HG02623 (cell line): Measurements from ENCODE around the gene TICAM1.
"Not testable (repeated sequence)": the region's sequence is repeated elsewhere in the genome, so short reads cannot be mapped to it uniquely, and the experiment has no call there.

Experiments
- ATAC-seq: cut with Tn5 transposase; IDR thresholded peaks from one replicate; pipeline ENCODE4 v1.9.1; 2021; ENCODE audit warnings: moderate library complexity; ENCODE audit not compliant: unreplicated experiment

Gene TICAM1

DNA sequence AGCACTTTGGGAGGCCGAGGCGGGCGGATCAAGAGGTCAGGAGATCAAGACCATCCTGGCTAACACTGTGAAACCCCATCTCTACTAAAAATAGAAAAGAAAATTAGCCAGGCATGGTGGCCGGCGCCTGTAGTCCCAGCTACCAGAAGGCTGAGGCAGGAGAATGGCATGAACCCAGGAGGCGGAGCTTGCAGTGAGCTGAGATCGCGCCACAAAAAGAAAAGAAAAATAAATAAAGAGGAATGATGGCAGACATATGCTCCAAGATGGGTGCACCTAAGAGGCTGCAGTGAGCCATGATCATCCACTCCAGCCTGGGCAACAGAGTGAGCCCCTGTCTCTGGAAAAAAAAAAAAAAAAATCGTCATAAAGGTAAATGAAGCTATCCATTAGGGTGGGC is 14.5 kb upstream of the TICAM1 start:
- not testable (repeated sequence) for ATAC-seq

DNA sequence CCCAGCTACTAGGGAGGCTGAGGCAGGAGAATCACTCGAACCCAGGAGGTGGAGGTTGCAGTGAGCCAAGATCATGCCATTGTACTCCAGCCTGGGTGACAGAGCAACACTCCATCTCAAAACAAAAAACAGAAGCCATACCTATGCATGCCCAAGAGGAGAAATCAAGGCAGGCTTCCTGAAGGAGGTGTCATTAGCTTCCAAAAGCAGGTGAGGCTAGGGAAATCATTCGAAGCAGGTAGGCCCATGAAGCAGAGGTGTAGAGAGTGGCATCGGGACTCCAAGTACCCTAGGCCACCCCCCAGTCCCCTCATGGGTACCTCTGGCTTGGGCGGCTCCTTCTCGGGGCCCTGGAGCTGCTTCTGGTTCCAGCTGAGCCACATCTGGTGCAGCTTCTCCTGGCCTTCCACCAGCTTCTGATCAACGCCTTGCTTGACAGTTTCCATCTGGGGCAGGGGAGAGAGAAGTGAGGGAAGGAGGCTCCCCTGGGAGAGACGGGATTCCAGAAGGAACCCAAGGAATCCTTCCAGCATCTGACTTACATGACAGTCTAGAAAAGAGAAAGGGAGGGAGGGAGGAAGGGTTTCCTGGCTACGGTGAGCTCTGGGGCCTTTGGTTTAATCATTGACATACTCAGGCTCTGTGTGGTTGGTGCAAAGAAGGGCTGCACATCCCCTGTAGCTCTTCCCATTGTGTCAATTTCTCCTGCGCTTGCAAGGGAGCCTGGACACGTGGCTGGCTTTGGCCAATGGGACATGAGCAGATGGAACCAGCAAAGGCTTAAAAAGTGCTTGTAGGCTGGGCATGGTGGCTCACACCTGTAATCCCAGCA is 13.1 kb upstream of the TICAM1 start:
- ATAC-seq: no peak

DNA sequence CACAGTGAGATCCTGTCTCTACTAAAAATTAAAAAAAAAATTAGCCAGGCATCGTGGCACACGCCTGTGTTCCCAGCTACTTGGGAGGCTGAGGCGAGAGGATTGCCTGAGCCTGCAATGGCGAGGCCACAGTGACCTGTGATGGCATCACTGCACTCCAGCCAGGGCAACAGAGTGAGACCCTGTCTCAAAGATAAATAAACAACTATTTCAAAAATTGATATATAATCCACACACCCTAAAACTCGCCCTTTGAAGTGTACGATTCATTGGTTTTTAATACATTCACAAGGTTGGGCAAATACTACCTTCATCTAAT is 12.1 kb upstream of the TICAM1 start:
- no peak for ATAC-seq

DNA sequence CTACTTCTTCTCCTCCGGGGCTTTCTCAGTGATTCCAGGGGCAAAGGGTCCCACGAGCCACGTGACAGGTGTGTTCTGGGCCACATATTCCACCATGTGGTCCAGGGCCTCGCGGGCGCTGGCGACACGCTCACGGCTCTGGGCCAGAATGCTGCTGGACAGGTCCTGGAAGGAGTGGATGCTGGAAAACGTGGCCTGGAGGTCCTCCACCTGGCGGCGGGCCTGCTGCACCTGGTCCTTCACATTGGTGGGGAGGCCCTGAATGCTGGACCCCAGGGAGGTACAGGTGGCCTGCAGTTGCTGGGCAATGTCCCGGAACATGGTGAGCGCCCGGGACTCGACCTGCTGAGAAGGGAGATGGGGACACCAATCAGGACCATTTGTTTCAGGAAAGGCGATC is 7.7 kb upstream of the TICAM1 start:
- ATAC-seq: no peak

DNA sequence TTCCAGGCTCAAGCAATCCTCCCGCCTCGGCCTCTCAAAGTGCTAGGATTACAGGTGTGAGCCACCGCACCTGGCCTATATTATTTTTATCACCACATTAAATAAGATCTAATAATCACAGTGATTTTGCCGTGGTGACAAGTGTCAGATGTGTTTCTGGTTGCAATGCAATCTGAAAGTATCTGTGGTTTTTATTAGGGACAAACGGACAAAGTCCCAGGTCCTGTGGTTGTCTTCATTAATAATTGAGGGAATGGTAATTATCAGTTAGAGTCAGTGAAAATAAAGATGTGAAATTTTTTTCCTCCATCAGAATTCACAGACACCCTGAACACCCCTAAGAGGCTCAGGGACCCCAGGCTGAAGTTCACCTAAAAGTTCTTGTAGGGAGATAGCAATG is 1.3 kb upstream of the TICAM1 start:
- ATAC-seq: no peak

DNA sequence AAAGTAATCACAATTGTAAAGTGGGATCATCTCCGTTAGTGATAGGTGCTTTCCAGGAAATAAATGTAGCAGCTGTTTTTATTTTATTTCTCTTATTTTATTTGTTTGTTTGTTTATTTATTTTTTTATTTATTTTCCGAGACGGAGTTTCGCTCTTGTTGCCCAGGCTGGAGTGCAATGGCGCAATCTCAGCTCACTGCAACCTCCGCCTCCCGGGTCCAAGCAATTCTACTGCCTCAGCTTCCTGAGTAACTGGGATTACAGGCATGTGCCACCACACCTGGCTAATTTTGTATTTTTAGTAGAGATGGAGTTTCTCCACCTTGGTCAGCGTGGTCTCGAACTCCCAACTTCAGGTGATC is 448 bp upstream of the TICAM1 start:
- ATAC-seq: not testable (repeated sequence)

DNA sequence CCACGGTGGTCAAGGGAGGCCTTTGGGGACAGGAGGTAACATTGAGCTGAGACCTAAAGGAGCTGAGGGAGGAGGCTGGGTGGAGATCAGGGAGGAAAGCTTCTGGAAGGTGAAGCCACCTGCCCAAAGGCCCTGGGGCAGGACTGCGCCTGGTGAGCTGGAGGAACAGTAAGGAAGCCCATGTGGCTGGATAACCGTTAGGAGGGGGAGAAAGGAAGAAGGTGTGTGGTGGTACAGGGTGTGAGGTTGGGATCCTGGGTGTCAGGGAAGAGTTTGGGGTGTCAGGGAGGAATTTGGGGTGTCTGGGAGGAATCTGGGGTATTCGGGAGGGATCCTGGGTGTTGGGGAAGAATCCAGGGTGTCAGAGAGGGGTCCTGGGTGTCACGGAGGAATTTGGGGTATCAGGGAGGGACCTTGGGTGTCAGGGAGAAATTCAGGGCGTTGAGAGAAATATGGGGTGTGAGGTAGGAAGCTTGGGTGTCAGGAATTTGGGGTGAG is 695 bp downstream of the TICAM1 start:
- ATAC-seq: no peak

DNA sequence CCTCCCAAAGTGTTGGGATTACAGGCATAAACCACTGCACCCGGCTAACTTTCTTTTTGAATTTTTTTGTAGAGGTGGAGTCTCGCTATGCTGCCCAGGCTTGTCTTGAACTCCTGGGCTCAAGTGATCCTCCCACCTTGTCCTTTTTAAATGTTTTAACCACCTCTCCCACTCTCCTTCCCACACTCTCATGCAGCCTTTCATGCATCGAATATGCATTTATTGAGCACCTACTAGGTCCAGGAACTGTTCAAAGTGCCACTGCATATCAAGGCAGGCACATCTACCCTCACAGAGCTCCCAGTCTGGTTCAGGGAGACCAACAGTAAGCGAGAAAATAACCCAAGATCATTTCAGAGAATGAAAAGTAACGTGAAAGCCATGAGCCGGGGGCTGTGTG is 1.2 kb downstream of the TICAM1 start:
- no peak for ATAC-seq

DNA sequence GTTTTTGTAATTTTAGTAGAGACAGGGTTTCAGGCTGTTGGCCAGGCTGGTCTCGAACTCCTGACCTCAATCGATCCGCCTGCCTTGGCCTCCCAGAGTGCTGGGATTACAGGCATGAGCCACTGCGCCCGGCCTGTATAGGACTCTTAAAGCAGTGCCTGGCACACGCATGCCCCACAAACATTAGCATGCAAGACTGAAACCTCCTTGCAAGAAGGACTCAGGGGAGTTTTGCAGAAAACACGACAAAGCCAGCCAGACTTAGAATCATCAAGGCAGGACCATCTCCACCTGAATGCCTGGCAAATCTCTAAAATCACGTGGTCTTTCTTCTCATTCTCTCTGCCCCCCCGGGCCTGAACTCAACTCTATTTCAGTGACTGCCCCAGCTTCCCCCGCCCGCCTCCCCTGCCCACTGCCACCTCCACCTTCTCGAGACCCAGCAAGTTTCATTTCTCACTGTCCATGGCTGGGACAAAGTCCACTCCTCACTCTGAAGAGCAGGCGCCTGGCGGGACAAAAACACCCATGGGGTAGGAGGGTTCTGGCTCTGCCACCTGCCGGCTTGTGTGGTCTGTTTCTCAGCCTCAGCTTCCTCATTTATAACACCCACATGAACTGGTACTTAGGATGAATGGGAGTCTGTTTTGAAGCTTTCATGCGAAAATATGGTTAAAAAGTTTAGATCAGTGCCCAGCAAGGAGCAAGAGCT is 2.4 kb downstream of the TICAM1 start:
- no peak for ATAC-seq

DNA sequence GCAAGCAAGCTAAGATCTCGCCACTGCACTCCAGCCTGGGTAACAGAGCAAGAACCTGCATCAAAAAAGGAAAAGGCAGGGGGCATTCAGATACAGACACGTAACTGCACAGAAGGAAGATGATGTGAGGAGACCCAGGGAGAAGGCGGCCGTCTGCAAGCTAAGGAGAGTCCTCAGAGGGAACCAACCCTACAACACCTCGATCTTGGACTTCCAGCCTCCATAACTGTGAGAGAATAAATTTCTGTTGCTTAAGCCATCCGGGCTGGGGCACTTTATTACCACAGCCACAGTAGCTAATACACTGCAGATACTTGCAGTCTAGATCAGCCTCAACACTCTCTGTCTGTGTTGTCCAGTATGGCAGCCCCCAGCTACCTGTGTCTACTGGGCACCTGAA is 7.9 kb downstream of the TICAM1 start:
- no peak for ATAC-seq

DNA sequence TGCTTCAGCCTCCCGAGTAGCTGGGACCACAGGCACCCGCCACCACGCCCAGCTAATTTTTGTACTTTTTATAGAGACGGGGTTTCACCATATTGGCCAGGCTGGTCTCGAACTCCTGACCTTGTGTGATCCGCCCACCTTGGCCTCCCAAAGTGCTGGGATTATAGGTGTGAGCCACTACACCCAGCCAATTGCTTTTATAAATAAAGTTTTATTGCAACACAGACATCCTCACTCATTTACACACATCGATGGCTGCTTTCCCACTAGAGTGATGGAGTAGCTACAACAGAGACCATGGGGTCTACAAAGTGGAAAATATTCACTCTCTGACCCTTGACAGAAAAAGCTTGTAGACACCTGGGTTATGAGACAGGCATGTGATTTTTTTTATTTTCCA is 9.2 kb downstream of the TICAM1 start:
- not testable (repeated sequence) for ATAC-seq

DNA sequence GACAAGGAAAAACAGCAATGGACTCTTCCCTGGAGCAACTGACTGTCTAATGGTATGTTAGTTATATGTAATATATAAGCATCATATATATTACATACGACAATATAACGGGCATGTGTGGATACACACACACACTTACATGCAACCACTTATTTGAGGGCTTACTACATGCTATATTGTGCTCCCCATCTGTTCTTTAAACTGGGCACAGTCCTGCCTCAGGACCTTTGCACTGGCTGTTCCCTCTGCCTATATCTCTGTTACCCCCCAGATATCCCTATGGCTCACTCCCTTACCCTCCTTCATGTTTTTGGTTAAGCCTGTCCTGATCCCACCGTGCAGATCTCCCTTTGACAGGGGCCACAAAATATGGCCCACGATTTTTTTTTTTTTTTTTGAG is 10.2 kb downstream of the TICAM1 start:
- no peak for ATAC-seq

DNA sequence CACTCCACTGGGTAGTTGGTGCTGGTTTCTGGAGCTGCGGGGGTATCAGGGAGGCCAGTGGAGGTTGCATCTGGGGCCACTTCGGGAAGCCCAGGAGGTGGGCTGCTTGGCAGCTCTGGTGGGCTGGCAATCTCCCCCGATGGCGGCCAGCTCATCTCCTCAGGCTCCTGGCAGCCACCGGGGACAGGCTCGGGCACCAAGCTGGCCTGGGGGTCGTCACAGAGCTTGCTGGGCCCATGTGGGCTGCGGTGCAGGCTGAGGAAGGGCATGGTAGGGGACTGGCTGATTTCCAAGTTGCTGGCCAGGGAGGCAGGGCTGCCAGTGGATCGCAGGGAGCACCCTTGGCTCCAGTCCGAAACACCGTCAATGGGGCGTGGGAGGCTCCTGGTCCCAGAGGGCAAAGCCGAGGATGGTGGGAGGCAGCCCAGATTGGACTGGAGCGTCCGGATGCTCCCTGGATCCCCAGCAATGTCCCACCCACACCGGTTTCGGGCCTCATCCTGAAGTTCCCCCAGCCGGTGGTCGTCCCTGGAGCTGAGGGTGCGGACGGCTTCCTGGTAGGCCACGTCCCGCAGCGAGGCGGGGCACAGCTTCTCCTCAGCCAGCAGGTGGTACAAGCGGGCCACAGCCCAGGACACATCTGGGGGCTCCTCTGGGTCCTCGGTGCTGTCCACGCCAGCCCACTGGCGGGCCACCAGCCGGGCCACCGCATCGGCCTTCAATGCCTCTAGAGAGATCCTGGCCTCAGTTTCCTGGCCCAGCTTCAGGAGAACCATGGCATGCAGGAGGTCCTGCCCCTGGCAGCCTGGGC is 13.8 kb downstream of the TICAM1 start:
- no peak for ATAC-seq

DNA sequence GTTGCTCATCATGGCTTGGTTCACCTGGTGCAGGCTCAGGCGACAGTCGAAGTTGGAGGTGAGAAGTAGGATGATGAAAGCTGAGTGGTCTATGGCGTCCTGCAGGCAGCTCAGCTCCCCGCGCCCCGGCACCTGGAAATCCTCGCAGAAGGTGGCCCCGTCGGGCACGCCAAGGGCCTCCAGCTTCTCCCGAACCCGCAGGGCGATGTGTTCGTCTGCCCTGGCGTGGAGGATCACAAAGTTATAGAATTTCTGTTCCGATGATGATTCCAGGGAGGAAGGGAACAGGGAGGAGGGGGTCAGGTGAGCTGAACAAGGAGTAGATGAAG is 14.6 kb downstream of the TICAM1 start:
- no peak for ATAC-seq

DNA sequence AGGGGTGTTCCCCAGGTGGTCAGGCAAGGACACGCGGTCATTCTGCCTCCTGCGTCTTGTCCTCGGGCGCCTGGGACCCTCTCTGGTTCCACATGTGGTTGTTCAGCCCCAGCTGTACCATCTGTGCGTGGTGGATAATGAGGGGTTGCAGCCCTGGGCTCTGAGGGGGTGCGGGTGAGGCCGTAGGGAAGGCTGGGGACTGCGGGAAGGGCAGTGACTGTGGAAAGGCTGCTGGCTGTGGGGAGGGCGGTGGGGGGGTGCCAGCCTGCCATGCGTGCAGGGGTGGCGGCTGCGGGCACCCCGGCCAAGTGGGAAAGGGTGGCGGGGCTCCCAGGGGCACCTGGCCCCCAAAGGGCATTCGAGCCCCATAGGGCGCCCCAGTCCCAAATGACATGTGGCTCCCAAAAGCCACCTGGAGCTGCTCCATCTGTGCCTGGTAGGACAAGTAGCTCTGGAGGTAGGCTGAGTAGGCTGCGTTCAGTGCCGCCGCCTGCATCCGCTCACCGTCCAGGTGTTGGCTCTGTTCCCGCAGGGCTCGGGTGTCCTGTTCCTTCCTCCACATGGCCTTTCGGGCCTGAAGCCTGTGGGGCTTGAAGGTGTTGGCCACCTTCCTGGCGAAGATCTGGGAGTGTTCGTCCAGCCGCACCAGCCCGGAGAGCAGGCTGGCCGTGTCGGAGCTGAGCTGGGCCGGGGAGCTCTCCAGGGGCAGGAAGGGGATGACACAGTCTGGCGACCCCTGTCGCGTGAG is 15.1 kb downstream of the TICAM1 start:
- no peak for ATAC-seq

DNA sequence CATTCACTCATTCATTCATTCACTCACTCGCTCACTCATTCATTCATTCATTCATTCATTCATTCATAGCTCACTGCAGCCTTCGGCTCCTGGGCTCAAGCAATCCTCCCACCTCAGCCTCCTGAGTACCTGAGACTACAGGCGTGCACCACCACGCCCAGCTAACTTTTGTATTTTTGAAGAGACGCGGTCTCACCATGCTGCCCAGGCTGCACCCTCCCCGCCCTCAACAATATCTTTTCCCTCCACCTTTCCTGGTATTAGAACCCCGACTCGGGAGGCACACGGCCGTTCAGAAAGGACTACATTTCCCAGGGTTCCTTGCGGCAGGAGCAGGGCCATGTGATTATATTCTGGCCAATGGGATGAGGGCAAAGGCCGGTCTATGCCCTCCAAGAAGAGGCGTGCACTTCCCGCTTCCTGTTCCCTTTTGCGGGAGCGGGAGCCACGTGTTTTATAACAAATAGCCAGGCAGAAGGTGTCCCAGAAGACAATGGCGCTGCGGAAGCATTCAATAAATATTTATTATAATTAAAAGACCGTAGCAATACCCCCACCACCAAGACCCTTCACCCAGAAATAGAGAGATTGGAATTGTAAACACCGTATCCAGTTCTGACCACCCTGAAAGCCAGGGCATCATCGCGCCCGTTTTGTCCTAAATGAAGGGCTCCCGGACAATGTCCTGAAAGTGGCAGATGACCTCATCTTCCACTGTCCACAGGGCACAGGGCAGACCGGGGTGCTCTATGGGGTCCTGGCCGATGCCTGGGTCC is 15.9 kb downstream of the TICAM1 start:
- ATAC-seq: no peak

DNA sequence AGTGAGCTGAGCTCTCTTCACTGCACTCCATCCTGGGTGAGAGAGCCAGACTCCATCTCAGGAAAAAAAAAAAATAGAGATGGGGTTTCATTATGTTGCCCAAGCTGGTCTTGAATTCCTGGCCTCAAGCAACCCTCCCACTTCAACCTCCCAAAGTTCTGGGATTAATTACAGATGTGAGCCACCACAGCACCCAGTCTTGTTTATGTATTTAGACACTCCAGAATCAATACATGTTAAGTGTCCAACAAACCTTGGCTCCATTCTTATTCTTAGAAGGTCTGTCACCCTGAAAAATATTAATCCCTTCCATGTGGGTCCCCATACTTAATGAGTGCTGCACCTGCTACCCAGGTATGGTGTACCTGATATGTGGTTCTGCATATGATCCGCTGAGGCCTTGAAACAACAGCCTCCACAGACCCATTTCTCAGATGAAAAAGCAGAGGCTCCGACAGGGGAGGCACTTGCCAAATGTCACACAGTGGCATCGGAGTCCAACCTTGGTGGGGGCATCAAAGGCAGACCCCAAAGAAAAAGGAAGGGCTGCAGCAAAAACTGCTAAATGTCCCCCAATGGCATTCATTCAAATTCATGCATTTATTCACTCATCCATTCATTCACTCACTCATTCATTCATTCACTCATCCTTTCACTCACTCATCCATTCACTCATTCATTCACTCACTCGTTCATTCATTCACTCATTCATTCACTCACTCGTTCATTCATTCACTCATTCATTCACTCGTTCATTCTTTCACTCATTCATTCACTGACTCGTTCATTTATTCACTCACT is 16.7 kb downstream of the TICAM1 start:
- ATAC-seq: no peak

DNA sequence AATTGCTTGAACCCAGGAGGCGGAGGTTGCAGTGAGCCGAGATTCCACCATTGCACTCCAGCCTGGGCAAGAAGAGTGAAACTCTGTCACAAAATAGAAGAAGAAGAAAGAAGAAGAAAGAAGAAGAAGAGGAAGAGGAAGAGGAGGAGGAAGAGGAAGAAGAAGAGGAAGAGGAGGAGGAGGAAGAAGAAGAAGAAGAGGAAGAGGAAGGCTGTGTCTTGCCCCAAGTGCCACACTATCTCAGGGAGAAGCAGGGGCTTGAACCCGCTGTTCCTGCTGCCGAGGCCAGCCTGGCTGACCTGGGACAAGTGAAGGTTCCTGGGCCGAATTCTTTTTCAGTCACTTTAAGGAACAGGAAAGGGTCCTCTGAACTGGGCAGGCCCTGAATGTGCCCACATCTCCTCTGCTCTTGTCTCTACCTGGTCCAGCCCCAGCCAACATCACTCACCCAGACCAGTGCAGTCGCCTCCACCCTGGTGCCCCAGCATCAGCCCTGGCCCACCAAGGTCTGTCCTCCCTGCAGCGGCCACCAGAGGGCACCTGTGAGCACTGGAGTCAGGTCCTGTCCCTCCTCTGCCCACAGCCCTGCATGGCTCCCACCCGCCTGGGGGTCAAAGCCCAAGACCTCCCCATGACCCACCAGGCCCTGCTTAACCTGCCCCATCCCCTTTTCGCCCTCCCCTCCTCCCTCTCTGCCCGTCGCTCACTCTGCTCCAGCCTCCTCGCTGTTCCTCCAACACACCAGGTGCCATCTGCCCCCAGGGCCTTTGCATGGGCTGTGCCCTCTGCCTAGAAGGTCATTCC is 20.0 kb downstream of the TICAM1 start:
- no peak for ATAC-seq

DNA sequence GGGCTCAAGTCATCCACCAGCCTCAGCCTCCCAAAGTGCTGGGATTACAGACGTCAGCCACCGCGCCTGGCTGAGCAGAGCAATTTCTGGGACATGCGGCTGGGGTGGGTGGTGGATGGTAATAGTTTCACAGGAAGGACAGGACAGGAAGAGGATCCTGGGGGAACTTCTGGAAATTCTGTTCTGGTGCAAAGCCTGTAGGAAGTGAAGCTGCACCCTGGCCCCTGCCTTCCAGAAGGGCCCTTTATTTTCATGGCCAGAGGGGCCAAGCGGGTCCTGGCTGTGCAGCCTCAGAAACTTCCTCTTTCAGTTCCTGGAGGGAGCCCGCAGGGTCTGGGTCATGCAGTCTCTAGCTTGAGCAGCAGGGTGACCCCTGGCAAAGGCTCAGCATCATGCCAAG is 24.3 kb downstream of the TICAM1 start:
- ATAC-seq: no peak
